B cell (primary cell): ENCODE data around the gene KLF7. TPM values are rescaled to one million over a fixed set of nuclear protein-coding genes. Genes with fewer than 3 reads are reported as not detected.

Experiments
- ATAC-seq: fragments of 200-7000 bp; cut with Tn5 transposase; one replicate; pipeline ENCODE4 v1.10.0; 2021; ENCODE audit warnings: low read depth, mild to moderate bottlenecking, moderate number of reproducible peaks, moderate library complexity
- CTCF ChIA-PET: fragments of 350-600 bp; sonication (Branson Sonifier 250); formaldehyde crosslinking; loops from one replicate; lab custom pipeline; 2021; ENCODE audit warnings: antibody characterized with exemption, inconsistent platforms; lab: Charles Lee
- POLR2A ChIA-PET: fragments of 350-600 bp; sonication (Branson Sonifier 250); formaldehyde crosslinking; loops from one replicate; lab custom pipeline; 2021; ENCODE audit warnings: antibody characterized with exemption; lab: Charles Lee
- DNase-seq: peaks from one replicate; pipeline ENCODE4 v3.0.0; 2013
- H2AFZ ChIP-seq: 2 replicates; pipeline ENCODE4 v1.6.1; 2012; ENCODE audit warnings: mild to moderate bottlenecking, low read depth, low read length; ENCODE audit not compliant: insufficient read depth, poor library complexity, severe bottlenecking
- H3K27ac ChIP-seq, 2 donors: 1 replicate in 1 of 2; 2 replicates in 1 of 2; pipeline ENCODE4 v1.5.1; 2012 to 2013; ENCODE audit warnings: low read length in 2 of 2, mild to moderate bottlenecking in 2 of 2, moderate library complexity in 1 of 2
- H3K27me3 ChIP-seq, 4 experiments: fragments of 200-600 bp in 1 of 4; sonication (generic) in 1 of 4; replicated peaks in 1 of 4; 1 replicate in 2 of 4; 2 replicates in 2 of 4; pipeline versions ENCODE4 v1.6.1 to v1.7.0; 2013 to 2016; ENCODE audit warnings: low read length in 3 of 4, mild to moderate bottlenecking in 2 of 4, mixed read lengths in 1 of 4, moderate library complexity in 1 of 4; ENCODE audit not compliant: insufficient read depth in 4 of 4, control insufficient read depth in 3 of 4; ENCODE audit errors: control extremely low read depth in 1 of 4
- H3K36me3 ChIP-seq, 2 experiments: replicated peaks in 1 of 2; 1 replicate in 1 of 2; 2 replicates in 1 of 2; pipeline versions ENCODE4 v1.6.1 to v1.7.1; 2013; ENCODE audit warnings: low read length in 1 of 2; ENCODE audit not compliant: insufficient read depth in 2 of 2, control insufficient read depth in 1 of 2; ENCODE audit errors: control extremely low read depth in 1 of 2, extremely low read depth in 1 of 2
- H3K4me1 ChIP-seq, 2 donors: fragments of 200-600 bp in 1 of 2; sonication (generic) in 1 of 2; 1 replicate in 1 of 2; 2 replicates in 1 of 2; pipeline versions ENCODE4 v1.5.1 to v1.6.1; 2013 to 2017; ENCODE audit warnings: low read length in 2 of 2; ENCODE audit not compliant: control insufficient read depth in 2 of 2, insufficient read depth in 2 of 2
- H3K4me2 ChIP-seq: replicated peaks from 2 replicates; pipeline ENCODE3; 2012; ENCODE audit warnings: mild to moderate bottlenecking, low read depth, low read length; ENCODE audit not compliant: poor library complexity, severe bottlenecking
- H3K4me3 ChIP-seq, 5 experiments: fragments of 200-600 bp in 1 of 5; sonication (generic) in 1 of 5; 1 replicate in 3 of 5; 2 replicates in 2 of 5; pipeline versions ENCODE4 v1.5.1 to v1.7.0; 2011 to 2016; ENCODE audit warnings: low read length in 4 of 5, mild to moderate bottlenecking in 4 of 5, low read depth in 2 of 5, control low read depth in 1 of 5, moderate library complexity in 1 of 5; ENCODE audit not compliant: insufficient read depth in 1 of 5; ENCODE audit errors: control extremely low read depth in 1 of 5, extremely low read depth in 1 of 5
- H3K79me2 ChIP-seq: fragments of 200-600 bp; sonication (generic); one replicate; pipeline ENCODE4 v1.6.0; 2016; ENCODE audit warnings: low read length; ENCODE audit not compliant: control insufficient read depth, insufficient read depth
- H3K9ac ChIP-seq: fragments of 200-600 bp; sonication (generic); 2 replicates; pipeline ENCODE4 v1.6.1; 2017; ENCODE audit warnings: mild to moderate bottlenecking, low read length, moderate library complexity
- H3K9me3 ChIP-seq, 3 donors: one replicate each; pipeline versions ENCODE4 v1.6.1 to v1.7.1; 2013; ENCODE audit warnings: low read length in 2 of 3; ENCODE audit not compliant: control insufficient read depth in 2 of 3, insufficient read depth in 1 of 3; ENCODE audit errors: control extremely low read depth in 1 of 3
- H4K20me1 ChIP-seq: 2 replicates; pipeline ENCODE4 v1.6.0; 2012; ENCODE audit warnings: mild to moderate bottlenecking, low read length; ENCODE audit not compliant: insufficient read depth, control insufficient read depth, poor library complexity, severe bottlenecking
- H3K27ac Mint-ChIP-seq: one replicate; pipeline ENCODE4 v1.8.0; 2021; ENCODE audit warnings: mixed read lengths
- H3K27me3 Mint-ChIP-seq: one replicate; pipeline ENCODE4 v1.8.0; 2021; ENCODE audit warnings: mixed read lengths
- H3K4me1 Mint-ChIP-seq: one replicate; pipeline ENCODE4 v1.8.0; 2021; ENCODE audit warnings: mixed read lengths
- H3K4me3 Mint-ChIP-seq: one replicate; pipeline ENCODE4 v1.8.0; 2021; ENCODE audit warnings: mixed read lengths
- H3K9me3 Mint-ChIP-seq: one replicate; pipeline ENCODE4 v1.8.0; 2022; ENCODE audit warnings: mixed read lengths; ENCODE audit not compliant: insufficient read depth
- CTCF ChIP-seq: fragments of 200-600 bp; IDR thresholded peaks from one replicate; pipeline ENCODE4 v1.8.0; 2022; ENCODE audit warnings: antibody characterized with exemption, mild to moderate bottlenecking
- EZH2 ChIP-seq: IDR thresholded peaks from 2 replicates; pipeline ENCODE4 v1.6.1; 2012; ENCODE audit warnings: borderline replicate concordance, low read depth, mild to moderate bottlenecking, moderate library complexity, low read length; ENCODE audit not compliant: insufficient read depth, poor library complexity, severe bottlenecking
- WGBS: methylation state at CpG from one replicate; pipeline ENCODE4 v1.1.5; 2013; ENCODE audit warnings: missing lambda C conversion rate; ENCODE audit not compliant: insufficient coverage; 5-methylcytosine and 5-hydroxymethylcytosine counted together
- intact Hi-C: fragments of 100-400 bp; cut with micrococcal nuclease; formaldehyde crosslinking; loops from one replicate; pipeline ENCODE4 v1.10.0; 2022
- polyA plus RNA-seq: library from polyadenylated mRNA; depleted of rRNA; stranded (reverse); fragments of >200 nt; gene quantifications from 2 replicates; pipeline ENCODE4 v1.2.3, GENCODE V29; 2012
- total RNA-seq, 2 donors: library from RNA; stranded (reverse); fragments of 120-200 nt in 1 of 2; gene quantifications; 1 replicate in 1 of 2; 2 replicates in 1 of 2; pipeline versions ENCODE4 v1.2.3 to v1.2.4, GENCODE V29; 2013 to 2022

The KLF7 gene
- total and polyA plus RNA-seq, 2 donors (not counting 1 experiment from before 2014, with no cell fraction given) = 46.2 to 93.2 TPM

GRCh38 chr2:207126724-207127308 is 38.9 kb downstream of the KLF7 start:
- no peaks in the 10 kb centered on the region for H3K27me3 Mint-ChIP-seq
- WGBS = no CpG with 5 or more reads among the region's 4 CpGs
- intact Hi-C loops = loop anchor here (5.0 kb wide), 1 partner anchor 35 kb away; no protein-coding TSS in a partner anchor
- TF ChIP-seq CTCF = no peak
- no peak for TF ChIP-seq EZH2
- peaks cover 50% of the 10 kb centered on the region for H4K20me1 ChIP-seq
- DNase-seq (no peak), ATAC-seq (no peak)
- no peak overlapping the region for H3K4me3 ChIP-seq
- no peak overlapping the region for H3K27ac Mint-ChIP-seq
- ChIA-PET POLR2A (no interaction called here), CTCF (no interaction called here)
- no peak overlapping the region for H3K4me2 ChIP-seq
- H2AFZ ChIP-seq = no peak overlapping the region
- no peaks in the 10 kb centered on the region for H3K9me3 ChIP-seq
- no peaks in the 10 kb centered on the region for H3K27me3 ChIP-seq
- H3K4me3 Mint-ChIP-seq = no peak overlapping the region
- H3K79me2 ChIP-seq = peaks cover 90% of the 10 kb centered on the region
- peaks cover 0 to 14% of the 10 kb centered on the region in 2 experiments for H3K36me3 ChIP-seq
- H3K9ac ChIP-seq = no peak overlapping the region
- peaks cover 19 to 23% of the 10 kb centered on the region in 2 donors for H3K4me1 ChIP-seq
- H3K27ac ChIP-seq = no peak overlapping the region
- H3K4me1 Mint-ChIP-seq = peaks cover 49% of the 10 kb centered on the region
- H3K9me3 Mint-ChIP-seq = no peaks in the 10 kb centered on the region

GRCh38 chr2:207123776-207124391 is 41.9 kb downstream of the KLF7 start:
- CTCF ChIA-PET = interaction anchor here (1.1 to 2.4 kb wide), 3 partner anchors 9 to 18 kb away, joined by 3 to 7 read pairs (median 3); no protein-coding TSS in a partner anchor
- H3K27me3 ChIP-seq = no peaks in the 10 kb centered on the region
- 98% methylated on average over 31 of the region's 31 CpGs for WGBS
- peaks cover 51% of the 10 kb centered on the region for H3K4me1 Mint-ChIP-seq
- peaks cover 85% of the 10 kb centered on the region for H3K79me2 ChIP-seq
- intact Hi-C loops = no loop called here
- TF ChIP-seq EZH2 (no peak), CTCF (no peak)
- no peak overlapping the region for H2AFZ ChIP-seq
- peaks cover 2 to 14% of the 10 kb centered on the region in 2 experiments for H3K36me3 ChIP-seq
- no peak overlapping the region for H3K27ac Mint-ChIP-seq
- peaks cover 16 to 17% of the 10 kb centered on the region in 2 donors for H3K4me1 ChIP-seq
- ATAC-seq (no peak), DNase-seq (no peak)
- H3K27me3 Mint-ChIP-seq = no peaks in the 10 kb centered on the region
- H3K4me2 ChIP-seq = no peak overlapping the region
- H3K27ac ChIP-seq = no peak overlapping the region
- H3K4me3 ChIP-seq = no peak overlapping the region
- no peaks in the 10 kb centered on the region for H3K9me3 Mint-ChIP-seq
- POLR2A ChIA-PET = no interaction called here
- H3K9ac ChIP-seq = no peak overlapping the region
- H3K9me3 ChIP-seq = no peaks in the 10 kb centered on the region
- no peak overlapping the region for H3K4me3 Mint-ChIP-seq
- peaks cover 56% of the 10 kb centered on the region for H4K20me1 ChIP-seq
